ENCODE data around the gene NTSR1. TPM values are rescaled to one million over a fixed set of nuclear protein-coding genes. Genes with fewer than 3 reads are reported as not detected.

NTSR1 gene
- total RNA-seq, 1 donor from 2014 or later = 0.09 TPM

GRCh38 chr20:62743777-62744317 lies 35.2 kb downstream of the NTSR1 start:
- ATAC-seq = no peak

GRCh38 chr20:62744741-62745191 lies 36.1 kb downstream of the NTSR1 start:
- no peak overlapping the region for H3K4me3 ChIP-seq
- H3K27ac ChIP-seq = no peak overlapping the region
- intact Hi-C loops (cut with DNase I) = no loop called here
- ATAC-seq (no peak), DNase-seq (peak; percentile 46)
- peaks cover 4% of the 10 kb centered on the region for H3K4me1 ChIP-seq
- peaks cover 39% of the 10 kb centered on the region for H3K27me3 ChIP-seq
- no peaks in the 10 kb centered on the region for H3K36me3 ChIP-seq
- no peaks in the 10 kb centered on the region for H3K9me3 ChIP-seq
- TF ChIP-seq CTCF (IDR thresholded peaks at IDR 0.05) = no peak

More at GRCh38 chr20:62743777-62744317, 35.2 kb downstream of the NTSR1 start:
- Histone ChIP-seq H3K27me3 (peaks cover 47% of the 10 kb centered on the region), H3K4me1 (peaks cover 4% of the 10 kb centered on the region), H3K4me3 (no peak overlapping the region), H3K36me3 (no peaks in the 10 kb centered on the region), H3K9me3 (no peaks in the 10 kb centered on the region), H3K27ac (no peak overlapping the region)
- DNase-seq = peak; percentile 52
- intact Hi-C loops (cut with DNase I) = no loop called here
- no peak for TF ChIP-seq CTCF (IDR thresholded peaks at IDR 0.05)

- no peak overlapping the region for H3K4me3 ChIP-seq
- no peak for DNase-seq
Measured at GRCh38 chr20:62745279-62745951, 36.8 kb downstream of the NTSR1 start.

GRCh38 chr20:62745952-62746288 lies 37.3 kb downstream of the NTSR1 start:
- no peak overlapping the region for H3K4me3 ChIP-seq
- H3K27me3 ChIP-seq = peaks cover 36% of the 10 kb centered on the region
- peak; percentile 15 for ATAC-seq
- H3K9me3 ChIP-seq = no peaks in the 10 kb centered on the region
- intact Hi-C loops (cut with DNase I) = no loop called here
- no peak for TF ChIP-seq CTCF (IDR thresholded peaks at IDR 0.05)
- no peak for DNase-seq
- no peak overlapping the region for H3K27ac ChIP-seq
- no peaks in the 10 kb centered on the region for H3K36me3 ChIP-seq
- H3K4me1 ChIP-seq = no peaks in the 10 kb centered on the region

More at GRCh38 chr20:62745279-62745951, 36.8 kb downstream of the NTSR1 start:
- H3K4me1 ChIP-seq = peaks cover 3% of the 10 kb centered on the region
- no peaks in the 10 kb centered on the region for H3K9me3 ChIP-seq
- H3K27ac ChIP-seq = no peak overlapping the region
- H3K27me3 ChIP-seq = peaks cover 39% of the 10 kb centered on the region
- TF ChIP-seq CTCF (IDR thresholded peaks at IDR 0.05) = no peak
- ATAC-seq = no peak
- intact Hi-C loops (cut with DNase I) = no loop called here
- no peaks in the 10 kb centered on the region for H3K36me3 ChIP-seq

- no peaks in the 10 kb centered on the region for H3K9me3 ChIP-seq
- H3K27me3 ChIP-seq = peaks cover 22% of the 10 kb centered on the region
- TF ChIP-seq CTCF (IDR thresholded peaks at IDR 0.05) = no peak
- no peaks in the 10 kb centered on the region for H3K4me1 ChIP-seq
- H3K4me3 ChIP-seq = no peak overlapping the region
- ATAC-seq (no peak), DNase-seq (no peak)
- H3K27ac ChIP-seq = no peak overlapping the region
- H3K36me3 ChIP-seq = no peaks in the 10 kb centered on the region
- intact Hi-C loops (cut with DNase I) = no loop called here
Measured at GRCh38 chr20:62748311-62748710, 39.7 kb downstream of the NTSR1 start.

All from upper lobe of right lung (tissue), 1 donor.